Nephron (organoid): ENCODE measurements around the gene ALG1L2.
"Not testable (repeated sequence)": the region's sequence is repeated elsewhere in the genome, so short reads cannot be mapped to it uniquely, and the experiment has no call there.

Experiments used
- H3K27ac Mint-ChIP-seq, 3 experiments: 2 replicates each; pipeline ENCODE4 v1.8.0; 2020; ENCODE audit warnings: mixed read lengths in 3 of 3, mild to moderate bottlenecking in 2 of 3, moderate library complexity in 1 of 3
- H3K27me3 Mint-ChIP-seq: 2 replicates; pipeline ENCODE4 v1.8.0; 2021; ENCODE audit warnings: low read depth, mild to moderate bottlenecking, moderate library complexity, mixed read lengths
- H3K36me3 Mint-ChIP-seq: 2 replicates; pipeline ENCODE4 v1.8.0; 2020; ENCODE audit warnings: low read depth, mixed read lengths
- H3K4me1 Mint-ChIP-seq: 2 replicates; pipeline ENCODE4 v1.8.0; 2020; ENCODE audit warnings: mixed read lengths
- H3K4me3 Mint-ChIP-seq, 3 experiments: 2 replicates each; pipeline ENCODE4 v1.8.0; 2020; ENCODE audit warnings: mild to moderate bottlenecking in 3 of 3, mixed read lengths in 3 of 3, moderate library complexity in 2 of 3
- H3K9me3 Mint-ChIP-seq: 2 replicates; pipeline ENCODE4 v1.8.0; 2020; ENCODE audit warnings: mixed read lengths
- TF ChIP-seq, protein P1 (sequence below), 3 experiments: fragments of 200-600 bp; sonication (generic); IDR thresholded peaks; one replicate each; pipeline ENCODE4 v1.5.0; 2021; ENCODE audit warnings: antibody characterized with exemption in 3 of 3; ENCODE audit not compliant: unreplicated experiment in 3 of 3

Gene ALG1L2

DNA sequence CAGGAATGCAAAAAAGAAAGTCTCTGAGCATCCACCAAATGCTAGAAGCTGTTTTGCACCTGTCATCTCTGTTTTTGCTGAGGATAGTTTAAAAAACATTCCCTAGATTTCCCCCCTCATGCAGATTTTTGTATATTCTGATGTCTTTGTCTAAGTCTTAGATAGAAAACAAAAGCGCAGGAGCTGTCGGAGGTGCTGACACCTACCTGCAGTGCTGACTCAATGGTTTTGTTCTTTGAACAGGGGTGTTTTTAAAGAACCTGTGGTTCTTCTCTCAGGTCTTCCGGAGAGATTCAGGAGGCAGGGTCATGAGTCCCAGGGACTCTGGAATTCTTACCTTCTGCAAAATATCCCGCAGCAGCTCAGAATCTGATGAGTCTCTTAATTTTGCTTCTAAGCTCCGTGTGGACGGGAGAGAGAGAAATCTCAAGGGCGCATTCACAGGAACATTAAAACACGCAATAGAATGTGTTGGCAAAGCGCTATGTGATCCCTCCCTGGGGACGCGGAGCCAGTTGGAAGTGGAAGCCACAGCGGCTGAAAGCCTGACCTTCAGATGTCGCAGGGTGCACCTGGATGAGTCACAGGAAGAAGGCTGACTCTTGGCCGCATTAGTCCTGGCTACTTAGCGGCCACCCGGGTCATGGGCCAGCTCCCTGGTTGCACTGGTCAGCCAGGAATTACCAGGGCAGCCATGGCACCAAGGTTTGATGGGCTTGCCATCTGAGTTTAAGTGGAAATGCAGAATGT, 27.4 kb downstream of the ALG1L2 start:
- H3K27ac Mint-ChIP-seq, H3K36me3 Mint-ChIP-seq, H3K9me3 Mint-ChIP-seq, H3K27me3 Mint-ChIP-seq: not testable (repeated sequence)
- H3K4me3 Mint-ChIP-seq, result peak overlapping the region; percentile 49 to 63 (median 53)
- peaks cover 26% of the 10 kb centered on the region for H3K4me1 Mint-ChIP-seq

DNA sequence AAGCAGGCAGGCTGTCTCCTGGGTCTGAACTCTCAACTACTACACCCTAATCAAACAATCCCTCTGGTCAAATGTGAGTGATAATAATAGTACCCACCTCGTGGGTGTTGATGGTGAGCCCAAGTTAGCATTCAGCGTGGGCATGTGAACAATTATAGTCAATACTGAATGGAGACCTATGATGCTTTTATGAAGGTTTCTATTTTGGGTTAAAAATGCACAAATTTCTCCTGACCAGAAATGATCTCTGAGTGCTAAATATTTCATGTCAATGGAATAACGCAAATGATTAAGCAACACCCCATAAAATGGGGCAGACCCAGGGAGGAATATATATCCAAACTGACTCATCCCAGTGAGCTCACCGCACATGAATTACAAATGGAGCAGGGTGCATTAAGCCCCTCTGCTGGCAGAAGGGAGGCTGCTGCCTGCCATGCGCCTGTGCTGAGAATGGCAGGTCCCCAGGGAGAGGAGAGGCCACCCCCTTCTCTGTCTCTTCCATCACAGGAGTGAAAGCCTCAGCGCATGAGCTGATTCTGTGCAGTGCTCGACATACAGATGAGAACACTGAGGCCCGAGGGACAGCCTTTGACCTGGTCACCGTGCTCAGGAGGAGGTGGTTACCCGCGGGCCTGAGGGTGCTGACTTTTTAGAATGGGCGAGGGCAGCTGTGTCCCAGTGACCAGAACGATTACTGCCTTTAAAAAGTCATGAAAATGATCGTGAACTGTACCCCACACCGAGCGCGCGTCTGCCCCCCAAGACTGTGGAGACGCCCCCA, 28.9 kb downstream of the ALG1L2 start:
- Mint-ChIP-seq H3K4me3 (peak overlapping the region; percentile 91 to 95 (median 92)), H3K27ac (peak overlapping the region; percentile 80 to 94 (median 83)), H3K4me1 (peaks cover 32% of the 10 kb centered on the region)
- not testable (repeated sequence) for H3K27me3 Mint-ChIP-seq, H3K9me3 Mint-ChIP-seq, H3K36me3 Mint-ChIP-seq

DNA sequence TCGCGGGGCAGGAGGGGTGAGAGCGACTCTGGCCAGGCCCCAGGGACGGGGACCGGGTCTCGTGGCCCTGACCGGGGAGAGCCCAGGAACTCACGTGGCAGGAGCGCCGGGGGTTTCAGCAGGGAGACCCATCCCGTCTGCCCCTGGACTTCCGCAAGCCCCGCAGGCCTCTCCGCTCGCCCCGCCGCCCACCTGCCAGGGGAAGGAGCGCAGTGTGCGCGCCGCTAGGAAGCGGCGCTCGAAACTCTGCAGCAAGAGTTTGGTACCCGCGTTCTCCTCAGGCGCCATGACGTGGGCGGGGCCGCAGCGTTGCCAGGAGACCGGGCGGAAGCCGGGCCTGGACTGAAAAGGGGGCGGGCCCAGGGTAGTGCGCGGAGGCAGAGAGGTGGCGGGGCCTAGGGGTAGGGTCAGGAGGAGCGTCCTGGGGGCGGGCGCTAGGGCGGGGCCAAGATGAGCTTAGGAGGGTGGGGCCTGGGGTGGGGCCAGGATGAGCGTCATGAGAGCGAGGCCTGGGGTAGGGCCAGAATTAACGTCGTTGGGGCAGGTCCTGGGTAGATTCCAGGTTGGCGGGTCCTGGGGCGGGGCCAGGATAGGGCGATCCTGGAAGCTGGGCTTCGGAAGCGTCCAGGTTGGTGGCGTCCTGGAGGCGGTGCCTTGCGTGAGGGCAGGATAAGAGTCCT, 29.7 kb downstream of the ALG1L2 start:
- peaks cover 4% of the 10 kb centered on the region for H3K27me3 Mint-ChIP-seq
- no peaks in the 10 kb centered on the region for H3K9me3 Mint-ChIP-seq
- peak overlapping the region; percentile 83 to 95 (median 94) for H3K27ac Mint-ChIP-seq
- peaks cover 6% of the 10 kb centered on the region for H3K36me3 Mint-ChIP-seq
- peaks cover 25% of the 10 kb centered on the region for H3K4me1 Mint-ChIP-seq
- TF ChIP-seq, protein P1, sequence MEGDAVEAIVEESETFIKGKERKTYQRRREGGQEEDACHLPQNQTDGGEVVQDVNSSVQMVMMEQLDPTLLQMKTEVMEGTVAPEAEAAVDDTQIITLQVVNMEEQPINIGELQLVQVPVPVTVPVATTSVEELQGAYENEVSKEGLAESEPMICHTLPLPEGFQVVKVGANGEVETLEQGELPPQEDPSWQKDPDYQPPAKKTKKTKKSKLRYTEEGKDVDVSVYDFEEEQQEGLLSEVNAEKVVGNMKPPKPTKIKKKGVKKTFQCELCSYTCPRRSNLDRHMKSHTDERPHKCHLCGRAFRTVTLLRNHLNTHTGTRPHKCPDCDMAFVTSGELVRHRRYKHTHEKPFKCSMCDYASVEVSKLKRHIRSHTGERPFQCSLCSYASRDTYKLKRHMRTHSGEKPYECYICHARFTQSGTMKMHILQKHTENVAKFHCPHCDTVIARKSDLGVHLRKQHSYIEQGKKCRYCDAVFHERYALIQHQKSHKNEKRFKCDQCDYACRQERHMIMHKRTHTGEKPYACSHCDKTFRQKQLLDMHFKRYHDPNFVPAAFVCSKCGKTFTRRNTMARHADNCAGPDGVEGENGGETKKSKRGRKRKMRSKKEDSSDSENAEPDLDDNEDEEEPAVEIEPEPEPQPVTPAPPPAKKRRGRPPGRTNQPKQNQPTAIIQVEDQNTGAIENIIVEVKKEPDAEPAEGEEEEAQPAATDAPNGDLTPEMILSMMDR (IDR thresholded peaks at IDR 0.05; ENCODE audit: unreplicated experiment in 3 of 3), result no peak
- H3K4me3 Mint-ChIP-seq, result peak overlapping the region; percentile 91 to 95 (median 92)

DNA sequence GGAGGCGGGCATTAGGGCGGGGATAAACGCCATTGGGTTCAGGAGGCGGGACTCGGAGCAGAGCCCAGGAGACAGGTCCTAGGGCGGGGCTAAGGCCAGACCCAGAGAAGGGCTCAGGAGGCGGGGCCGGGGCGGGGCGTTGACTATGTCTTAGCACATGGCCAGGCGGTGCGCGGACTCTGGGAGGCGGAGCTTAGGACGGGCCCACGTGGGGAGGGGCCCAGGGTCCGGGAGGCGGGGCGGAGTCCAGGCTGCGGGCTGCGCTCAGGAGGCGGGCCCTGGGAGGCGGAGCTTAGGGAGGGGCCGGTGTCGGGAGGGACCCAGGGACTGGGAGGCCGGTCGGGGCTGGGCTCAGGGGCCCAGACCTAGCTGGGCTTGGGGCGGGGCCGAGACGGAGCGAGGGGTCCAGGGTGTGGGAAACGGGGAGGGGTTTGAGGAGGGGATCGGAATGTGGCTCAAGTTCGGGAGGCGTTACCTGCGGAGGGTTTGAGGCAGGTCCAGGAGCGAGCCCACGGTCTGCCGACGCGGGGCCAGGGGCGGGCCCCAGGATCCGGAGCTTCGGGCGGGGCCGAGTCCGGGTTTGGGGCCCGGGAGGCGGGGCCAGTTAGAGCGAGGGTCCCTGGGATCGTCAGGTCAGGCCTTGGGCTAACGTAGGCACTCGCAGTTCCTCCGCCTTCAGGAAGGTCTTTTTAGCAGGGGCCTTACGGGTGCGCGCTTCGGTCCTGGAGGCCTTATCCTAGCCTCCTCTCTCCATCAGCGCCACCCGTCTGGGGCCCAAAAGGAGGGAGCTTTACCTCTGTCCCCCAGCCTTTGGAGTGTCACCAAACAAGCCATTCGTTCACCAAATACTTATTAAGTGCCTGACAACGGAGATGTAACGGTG, 30.5 kb downstream of the ALG1L2 start:
- not testable (repeated sequence) for H3K36me3 Mint-ChIP-seq

DNA sequence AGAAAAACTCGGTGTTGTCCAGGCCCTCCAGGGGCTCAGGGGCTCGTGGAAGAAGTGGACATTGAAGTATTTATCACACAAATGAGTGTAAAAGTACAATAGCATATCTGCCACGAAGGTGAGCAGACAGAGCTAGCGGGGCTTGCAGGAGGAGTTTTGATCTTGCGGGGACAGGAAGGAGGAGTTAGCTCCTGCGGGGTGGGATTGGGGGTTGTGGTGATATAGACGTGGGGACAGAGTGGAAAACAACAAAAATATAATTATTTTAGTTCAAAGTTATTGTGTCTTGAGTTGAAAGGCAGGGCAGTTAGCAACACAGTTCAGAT, 31.1 kb downstream of the ALG1L2 start:
- Mint-ChIP-seq H3K4me3 (peak overlapping the region; percentile 91 to 95 (median 92)), H3K4me1 (peaks cover 25% of the 10 kb centered on the region), H3K27ac (peak overlapping the region; percentile 91 to 95 (median 94))
- not testable (repeated sequence) for H3K36me3 Mint-ChIP-seq, H3K9me3 Mint-ChIP-seq, H3K27me3 Mint-ChIP-seq

More for the DNA sequence above, 30.5 kb downstream of the ALG1L2 start:
- not testable (repeated sequence) for H3K9me3 Mint-ChIP-seq, H3K27me3 Mint-ChIP-seq
- peak overlapping the region; percentile 91 to 95 (median 92) for H3K4me3 Mint-ChIP-seq
- H3K27ac Mint-ChIP-seq, result peak overlapping the region; percentile 91 to 95 (median 94)
- peaks cover 25% of the 10 kb centered on the region for H3K4me1 Mint-ChIP-seq

DNA sequence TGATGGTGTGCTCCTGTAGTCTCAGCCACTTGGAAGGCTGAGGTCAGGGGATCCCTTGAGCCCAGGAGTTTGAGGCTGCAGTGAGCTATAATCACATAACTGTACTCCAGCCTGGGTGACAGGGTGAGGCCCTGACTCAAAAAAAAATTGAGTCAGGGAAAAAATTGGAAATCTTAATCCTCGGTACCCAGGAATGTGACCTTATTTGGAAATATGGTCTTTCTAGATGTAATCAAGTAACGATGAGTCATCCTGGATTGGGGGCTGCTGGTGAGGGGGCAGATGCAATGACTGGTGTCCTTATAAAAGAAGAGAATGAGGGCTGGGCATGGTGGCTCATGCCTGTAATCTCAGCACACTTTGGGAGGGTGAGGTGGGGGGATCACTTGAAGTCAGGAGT, 33.8 kb downstream of the ALG1L2 start:
- Mint-ChIP-seq H3K36me3 (peaks cover 13% of the 10 kb centered on the region), H3K4me1 (peaks cover 26% of the 10 kb centered on the region)
- H3K4me3 Mint-ChIP-seq, H3K9me3 Mint-ChIP-seq, H3K27ac Mint-ChIP-seq, H3K27me3 Mint-ChIP-seq: not testable (repeated sequence)

DNA sequence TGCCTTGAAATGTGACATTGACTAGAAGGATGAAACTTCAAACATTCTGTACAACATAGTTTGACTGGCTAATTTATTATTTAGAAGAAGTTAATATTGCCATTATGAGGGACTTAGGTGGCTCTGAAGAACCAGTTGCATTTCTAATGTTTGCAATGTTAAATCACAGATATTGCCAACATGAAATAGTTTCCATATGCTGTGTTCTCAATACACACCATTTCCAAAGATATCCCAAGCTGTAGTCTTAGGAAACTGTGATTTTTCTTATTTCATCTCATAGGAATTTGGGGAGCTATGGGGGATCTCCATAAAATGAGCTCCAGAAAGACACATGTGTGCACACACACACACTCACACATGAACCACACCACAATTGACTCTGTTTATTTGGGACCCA, 36.3 kb downstream of the ALG1L2 start:
- Mint-ChIP-seq H3K4me3 (no peak overlapping the region), H3K36me3 (peaks cover 15% of the 10 kb centered on the region), H3K27me3 (no peaks in the 10 kb centered on the region), H3K4me1 (peaks cover 18% of the 10 kb centered on the region), H3K27ac (no peak overlapping the region), H3K9me3 (no peaks in the 10 kb centered on the region)
- TF ChIP-seq, protein P1 (IDR thresholded peaks at IDR 0.05; ENCODE audit: unreplicated experiment in 3 of 3), result no peak

DNA sequence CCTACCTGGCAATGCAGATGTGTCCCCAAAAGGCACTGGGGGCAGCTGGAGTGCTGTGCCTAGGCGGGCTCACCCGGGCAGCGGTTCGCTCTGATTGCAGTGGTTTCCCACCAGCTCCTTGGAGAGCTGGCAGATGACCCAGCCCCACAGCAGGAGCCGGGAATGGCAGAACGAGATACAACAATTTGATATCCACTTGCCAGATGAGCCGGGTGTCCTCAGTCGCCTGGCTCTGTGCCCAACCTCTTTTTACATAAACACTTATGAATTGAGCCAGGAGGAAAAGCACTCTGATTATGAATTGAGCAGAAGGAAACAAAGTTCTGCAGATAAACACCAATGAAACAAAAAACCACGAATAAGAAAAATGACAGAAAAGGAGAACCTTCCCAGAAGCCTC, 38.2 kb downstream of the ALG1L2 start:
- H3K4me1 Mint-ChIP-seq, result peaks cover 19% of the 10 kb centered on the region
- peak overlapping the region in 1 of 3 experiments; percentile 27 for H3K4me3 Mint-ChIP-seq
- H3K27ac Mint-ChIP-seq, result peak overlapping the region; percentile 36 to 65 (median 37)
- not testable (repeated sequence) for H3K36me3 Mint-ChIP-seq, H3K27me3 Mint-ChIP-seq, H3K9me3 Mint-ChIP-seq

DNA sequence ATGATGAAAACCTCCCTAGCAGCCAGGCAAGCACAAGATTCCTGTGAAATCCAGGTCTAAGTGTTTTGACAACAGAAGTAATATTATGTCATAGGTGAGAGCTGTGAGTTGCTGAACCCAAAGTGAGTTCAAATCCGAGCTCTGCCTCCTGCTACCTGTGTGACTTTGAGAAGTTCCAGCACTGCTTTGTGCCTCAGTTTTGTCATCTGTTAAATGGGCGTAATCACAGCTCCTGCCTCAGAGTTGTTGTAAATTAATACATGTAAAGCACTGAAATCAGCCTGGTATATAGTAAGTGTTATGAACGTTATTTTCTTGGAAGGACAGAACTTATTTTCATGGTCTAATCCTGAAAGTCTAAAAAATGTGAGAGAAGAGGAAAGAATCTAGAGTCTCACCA, 38.7 kb downstream of the ALG1L2 start:
- peak overlapping the region; percentile 36 to 65 (median 40) for H3K27ac Mint-ChIP-seq
- not testable (repeated sequence) for H3K27me3 Mint-ChIP-seq, H3K4me3 Mint-ChIP-seq, H3K36me3 Mint-ChIP-seq, H3K9me3 Mint-ChIP-seq
- H3K4me1 Mint-ChIP-seq, result peaks cover 16% of the 10 kb centered on the region

DNA sequence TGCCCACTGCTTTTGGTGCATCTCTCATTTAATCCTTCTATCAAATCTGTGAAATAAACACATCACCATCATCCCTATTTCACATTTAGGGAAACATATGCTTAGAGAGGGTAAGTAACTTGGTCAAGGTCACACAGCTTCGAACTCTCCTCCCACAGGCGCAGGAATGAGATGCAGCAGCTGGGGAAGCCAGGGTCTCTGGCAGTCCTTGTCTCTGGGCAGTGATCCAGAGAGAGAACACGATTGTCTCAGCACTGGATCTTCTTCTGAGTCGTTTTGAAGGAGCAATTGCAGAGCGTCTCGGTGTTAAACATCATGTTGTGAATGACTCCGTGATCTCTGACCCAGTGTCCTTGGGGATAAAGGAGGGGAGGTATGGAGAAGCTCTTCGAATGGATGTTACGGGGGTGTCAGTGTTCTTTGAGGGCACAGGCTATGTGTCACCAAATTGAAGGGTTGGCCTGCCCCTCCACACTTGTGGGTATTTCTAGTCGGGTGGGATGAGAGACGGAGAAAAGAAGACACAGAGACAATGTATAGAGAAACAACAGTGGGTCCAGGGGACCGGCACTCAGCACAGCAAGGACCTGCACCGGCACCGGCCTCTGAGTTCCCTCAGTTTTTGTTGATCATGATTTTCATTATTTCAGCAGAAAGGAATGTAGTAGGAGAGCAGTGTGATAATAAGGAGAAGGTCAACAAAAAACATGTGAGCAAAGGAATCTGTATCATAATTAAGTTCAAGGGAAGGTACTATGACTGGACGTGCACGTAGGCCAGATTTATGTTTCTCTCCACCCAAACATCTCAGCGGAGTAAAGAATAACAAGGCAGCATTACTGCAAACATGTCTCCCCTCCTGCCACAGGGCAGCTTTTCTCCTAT, 41.5 kb downstream of the ALG1L2 start:
- not testable (repeated sequence) for H3K9me3 Mint-ChIP-seq, H3K36me3 Mint-ChIP-seq, H3K27me3 Mint-ChIP-seq
- Mint-ChIP-seq H3K27ac (peak overlapping the region; percentile 77 to 96 (median 88)), H3K4me3 (peak overlapping the region; percentile 14 to 58 (median 56)), H3K4me1 (peaks cover 16% of the 10 kb centered on the region)

DNA sequence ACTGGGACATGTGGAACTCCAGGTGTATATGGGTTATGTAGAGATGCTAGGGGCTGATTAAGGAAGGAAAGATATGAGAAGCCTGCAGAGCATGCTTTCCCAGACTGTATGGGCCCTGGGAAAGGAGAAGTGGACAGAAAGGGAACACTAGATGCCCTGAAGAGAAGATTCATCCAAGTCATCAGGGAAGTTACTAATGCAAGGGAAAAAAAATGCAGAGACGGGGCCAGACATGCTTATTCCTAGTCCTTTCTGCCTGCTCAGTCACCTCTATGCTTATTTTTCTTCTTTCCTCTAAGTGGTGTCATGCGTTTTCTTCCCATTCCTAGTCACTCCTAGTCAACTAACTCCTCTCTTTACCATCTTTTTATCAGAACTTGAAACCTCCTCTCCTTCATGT, 43.8 kb downstream of the ALG1L2 start:
- not testable (repeated sequence) for H3K9me3 Mint-ChIP-seq, H3K4me3 Mint-ChIP-seq, H3K27me3 Mint-ChIP-seq, H3K36me3 Mint-ChIP-seq, H3K4me1 Mint-ChIP-seq
- H3K27ac Mint-ChIP-seq, result peak overlapping the region in 2 of 3 experiments; percentile 25 to 53
